ENCODE results near the gene RAP1GAP. TPM values are rescaled to one million over a fixed set of nuclear protein-coding genes. Genes with fewer than 3 reads are reported as not detected.
"Not testable (repeated sequence)": the region's sequence is repeated elsewhere in the genome, so short reads cannot be mapped to it uniquely, and the experiment has no call there.

Gene RAP1GAP
- total RNA-seq, 2 donors from 2014 or later = 0.07 to 0.42 TPM

DNA sequence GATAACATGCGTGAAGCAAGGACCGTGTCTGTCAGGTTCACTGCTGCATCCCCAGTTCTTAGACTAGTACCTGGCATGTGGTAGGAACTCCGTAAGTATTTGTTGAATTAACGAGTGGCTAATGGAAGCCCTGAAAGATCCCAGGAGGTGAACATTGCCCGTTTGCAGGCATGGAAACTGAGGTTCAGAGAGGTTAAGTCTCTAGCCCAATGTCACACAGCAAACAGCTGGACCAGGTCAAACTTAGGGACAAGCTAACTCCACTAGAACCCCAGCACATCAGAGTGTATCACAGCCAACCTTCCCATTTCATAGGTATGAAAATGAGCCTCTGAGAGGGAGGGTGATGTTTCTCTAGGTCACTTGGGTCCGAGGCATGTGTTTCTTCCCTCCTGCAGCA lies 27.6 kb downstream of the RAP1GAP start:
- no peaks in the 10 kb centered on the region for H3K9me3 ChIP-seq (ENCODE audit: control insufficient read depth, low read length, poor library complexity, severe bottlenecking)
- Mint-ChIP-seq H3K36me3 (ENCODE audit: low read depth) (no peaks in the 10 kb centered on the region), H3K27me3 (peaks cover 52% of the 10 kb centered on the region), H3K27ac (no peak overlapping the region), H3K4me3 (no peak overlapping the region), H3K4me1 (peaks cover under 1% of the 10 kb centered on the region)
- ATAC-seq (no peak), DNase-seq (no peak)

DNA sequence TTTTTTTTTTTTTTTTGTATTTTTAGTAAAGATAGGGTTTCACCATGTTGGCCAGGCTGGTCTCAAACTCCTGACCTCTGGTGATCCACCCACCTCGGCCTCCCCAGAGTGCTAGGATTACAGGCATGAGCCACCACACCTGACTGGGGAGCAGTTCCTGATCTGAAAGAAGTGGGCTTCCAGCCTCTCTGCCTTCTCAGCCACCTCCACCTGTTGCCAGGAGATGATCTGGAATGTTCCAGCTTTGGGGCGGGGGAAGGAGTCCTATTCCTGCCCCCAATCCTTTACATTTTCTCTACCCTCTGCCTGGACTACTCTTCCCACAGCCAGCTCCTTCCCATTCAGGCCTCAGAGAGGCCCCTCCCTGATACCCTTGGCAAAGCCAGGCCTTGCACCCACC lies 28.1 kb downstream of the RAP1GAP start:
- ATAC-seq = no peak
- peaks cover 52% of the 10 kb centered on the region for H3K27me3 Mint-ChIP-seq
- H3K36me3 Mint-ChIP-seq (ENCODE audit: low read depth) = no peaks in the 10 kb centered on the region
- no peaks in the 10 kb centered on the region for H3K4me1 Mint-ChIP-seq
- DNase-seq = no peak
- H3K27ac Mint-ChIP-seq = no peak overlapping the region
- no peaks in the 10 kb centered on the region for H3K9me3 ChIP-seq (ENCODE audit: control insufficient read depth, low read length, poor library complexity, severe bottlenecking)
- no peak overlapping the region for H3K4me3 Mint-ChIP-seq

DNA sequence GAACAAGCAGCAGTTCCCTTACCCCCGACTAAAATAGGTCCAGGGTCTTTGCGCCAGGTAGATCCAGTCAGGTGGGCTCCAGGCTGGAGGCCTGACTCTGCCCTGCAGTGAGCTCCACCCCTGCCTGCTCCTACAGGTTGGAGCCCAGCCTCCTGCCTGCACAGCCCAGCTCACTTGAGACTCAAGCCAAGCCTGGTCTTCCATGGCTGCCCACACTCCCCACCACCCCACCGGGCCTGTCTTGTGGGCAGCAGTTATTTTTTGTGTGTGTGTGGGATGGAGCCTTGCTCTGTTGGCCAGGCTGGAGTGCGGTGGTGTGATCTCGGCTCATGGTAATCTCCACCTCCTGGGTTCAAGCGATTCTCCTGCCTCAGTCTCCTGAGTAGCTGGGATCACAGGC lies 28.5 kb downstream of the RAP1GAP start:
- ATAC-seq = no peak
- H3K4me3 Mint-ChIP-seq = no peak overlapping the region
- peaks cover 51% of the 10 kb centered on the region for H3K27me3 Mint-ChIP-seq
- no peak for DNase-seq
- no peaks in the 10 kb centered on the region for H3K36me3 Mint-ChIP-seq (ENCODE audit: low read depth)
- H3K9me3 ChIP-seq (ENCODE audit: control insufficient read depth, low read length, poor library complexity, severe bottlenecking) = no peaks in the 10 kb centered on the region
- H3K4me1 Mint-ChIP-seq = no peaks in the 10 kb centered on the region
- H3K27ac Mint-ChIP-seq = no peak overlapping the region

GRCh38 chr1:21639594-21640041 lies 29.5 kb downstream of the RAP1GAP start:
- Mint-ChIP-seq H3K27me3 (peaks cover 59% of the 10 kb centered on the region), H3K4me3 (no peak overlapping the region), H3K4me1 (peaks cover 2% of the 10 kb centered on the region), H3K27ac (no peak overlapping the region), H3K36me3 (ENCODE audit: low read depth) (no peaks in the 10 kb centered on the region)
- ATAC-seq (no peak), DNase-seq (no peak)
- H3K9me3 ChIP-seq (ENCODE audit: control insufficient read depth, low read length, poor library complexity, severe bottlenecking) = no peaks in the 10 kb centered on the region

GRCh38 chr1:21638531-21639341 lies 30.4 kb downstream of the RAP1GAP start:
- peaks cover 51% of the 10 kb centered on the region for H3K27me3 Mint-ChIP-seq
- H3K4me1 Mint-ChIP-seq = peaks cover 2% of the 10 kb centered on the region
- no peak for DNase-seq
- ATAC-seq = no peak
- H3K36me3 Mint-ChIP-seq (ENCODE audit: low read depth) = no peaks in the 10 kb centered on the region
- H3K27ac Mint-ChIP-seq = no peak overlapping the region
- no peaks in the 10 kb centered on the region for H3K9me3 ChIP-seq (ENCODE audit: control insufficient read depth, low read length, poor library complexity, severe bottlenecking)
- H3K4me3 Mint-ChIP-seq = no peak overlapping the region

- no peak for DNase-seq
- Mint-ChIP-seq H3K4me3 (no peak overlapping the region), H3K36me3 (ENCODE audit: low read depth) (no peaks in the 10 kb centered on the region), H3K27me3 (peaks cover 51% of the 10 kb centered on the region), H3K27ac (no peak overlapping the region), H3K4me1 (peaks cover 5% of the 10 kb centered on the region)
- no peaks in the 10 kb centered on the region for H3K9me3 ChIP-seq (ENCODE audit: control insufficient read depth, low read length, poor library complexity, severe bottlenecking)
- no peak for ATAC-seq
These were observed 31.6 kb downstream of the RAP1GAP start for GRCh38 chr1:21637514-21637913.

DNA sequence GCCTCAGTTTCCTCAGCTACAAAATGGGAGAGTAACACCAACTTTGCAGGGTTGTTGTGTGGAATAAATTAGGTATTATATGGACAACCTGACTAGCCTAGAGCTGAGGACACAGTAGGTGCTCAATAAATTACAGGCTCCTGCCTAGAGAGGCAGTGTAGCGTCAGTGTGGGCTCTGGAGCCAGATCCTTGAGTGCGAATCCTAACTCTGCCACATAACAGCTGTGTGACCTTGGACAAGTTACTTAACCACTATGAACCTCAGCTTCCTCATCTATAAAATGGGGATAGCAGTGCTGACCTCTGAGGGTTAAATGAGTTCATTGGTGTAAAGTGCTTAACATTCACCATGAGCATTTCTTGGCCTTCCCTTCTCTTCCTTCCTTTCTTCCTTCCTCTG lies 33.1 kb downstream of the RAP1GAP start:
- Mint-ChIP-seq H3K4me1 (peaks cover 5% of the 10 kb centered on the region), H3K27ac (no peak overlapping the region), H3K4me3 (no peak overlapping the region), H3K36me3 (ENCODE audit: low read depth) (no peaks in the 10 kb centered on the region), H3K27me3 (peaks cover 49% of the 10 kb centered on the region)
- ATAC-seq (no peak), DNase-seq (no peak)
- H3K9me3 ChIP-seq (ENCODE audit: control insufficient read depth, low read length, poor library complexity, severe bottlenecking) = no peaks in the 10 kb centered on the region

GRCh38 chr1:21634806-21635535 lies 34.2 kb downstream of the RAP1GAP start:
- peaks cover 5% of the 10 kb centered on the region for H3K4me1 Mint-ChIP-seq

GRCh38 chr1:21633992-21634805 lies 35.0 kb downstream of the RAP1GAP start:
- no peak overlapping the region for H3K4me3 Mint-ChIP-seq
- H3K4me1 Mint-ChIP-seq = peaks cover 5% of the 10 kb centered on the region
- H3K27me3 Mint-ChIP-seq = peaks cover 46% of the 10 kb centered on the region
- H3K9me3 ChIP-seq (ENCODE audit: control insufficient read depth, low read length, poor library complexity, severe bottlenecking) = no peaks in the 10 kb centered on the region
- no peak overlapping the region for H3K27ac Mint-ChIP-seq
- DNase-seq (no peak), ATAC-seq (no peak)
- peaks cover 3% of the 10 kb centered on the region for H3K36me3 Mint-ChIP-seq (ENCODE audit: low read depth)

More at GRCh38 chr1:21634806-21635535, 34.2 kb downstream of the RAP1GAP start:
- Mint-ChIP-seq H3K36me3 (ENCODE audit: low read depth) (peaks cover 3% of the 10 kb centered on the region), H3K4me3 (no peak overlapping the region), H3K27ac (no peak overlapping the region), H3K27me3 (peaks cover 44% of the 10 kb centered on the region)
- ATAC-seq (no peak), DNase-seq (no peak)
- no peaks in the 10 kb centered on the region for H3K9me3 ChIP-seq (ENCODE audit: control insufficient read depth, low read length, poor library complexity, severe bottlenecking)

DNA sequence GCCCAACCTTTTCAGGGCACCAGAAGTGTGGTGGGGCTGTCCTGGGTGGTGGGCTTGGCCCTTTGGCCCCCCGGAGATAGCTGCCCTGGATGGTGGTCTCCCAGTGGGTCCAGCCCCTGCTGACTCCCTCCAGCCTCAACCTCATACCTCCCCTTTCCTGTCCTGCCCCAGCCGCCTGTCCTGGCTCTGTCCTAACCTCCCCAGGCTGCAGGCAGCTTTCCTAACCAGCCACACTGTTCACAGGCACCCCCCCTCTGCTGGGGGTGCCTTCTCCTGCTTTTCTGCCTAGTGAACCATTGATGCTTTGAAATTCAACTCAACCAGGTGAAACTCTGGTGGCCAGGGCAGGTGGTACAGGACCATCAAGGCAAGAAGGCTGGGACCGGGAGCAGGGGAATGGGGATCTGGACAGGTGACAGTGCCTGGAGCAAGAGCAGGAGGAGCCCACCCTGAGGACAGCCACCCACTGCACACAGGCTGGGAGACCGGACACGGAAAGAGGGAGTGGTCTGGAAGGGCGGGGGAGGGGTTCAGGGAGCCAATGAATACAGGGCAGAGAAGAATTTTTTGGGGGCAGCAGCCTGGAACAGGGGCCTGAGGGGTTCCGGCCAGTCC lies 35.9 kb downstream of the RAP1GAP start:
- ATAC-seq (no peak), DNase-seq (no peak)
- H3K27ac Mint-ChIP-seq = no peak overlapping the region
- no peak overlapping the region for H3K4me3 Mint-ChIP-seq
- peaks cover 46% of the 10 kb centered on the region for H3K27me3 Mint-ChIP-seq
- peaks cover 3% of the 10 kb centered on the region for H3K36me3 Mint-ChIP-seq (ENCODE audit: low read depth)
- H3K4me1 Mint-ChIP-seq = peaks cover 5% of the 10 kb centered on the region
- H3K9me3 ChIP-seq (ENCODE audit: control insufficient read depth, low read length, poor library complexity, severe bottlenecking) = no peaks in the 10 kb centered on the region

GRCh38 chr1:21631944-21632887 lies 36.9 kb downstream of the RAP1GAP start:
- no peak overlapping the region for H3K27ac Mint-ChIP-seq
- H3K27me3 Mint-ChIP-seq = peaks cover 46% of the 10 kb centered on the region
- H3K36me3 Mint-ChIP-seq (ENCODE audit: low read depth) = peaks cover 3% of the 10 kb centered on the region
- H3K4me3 Mint-ChIP-seq = no peak overlapping the region
- ATAC-seq (no peak), DNase-seq (no peak)
- no peaks in the 10 kb centered on the region for H3K9me3 ChIP-seq (ENCODE audit: control insufficient read depth, low read length, poor library complexity, severe bottlenecking)
- peaks cover 5% of the 10 kb centered on the region for H3K4me1 Mint-ChIP-seq

GRCh38 chr1:21631590-21631943 lies 37.6 kb downstream of the RAP1GAP start:
- DNase-seq; H3K4me3 Mint-ChIP-seq; H3K9me3 ChIP-seq (ENCODE audit: control insufficient read depth, low read length, poor library complexity, severe bottlenecking); H3K4me1 Mint-ChIP-seq; H3K36me3 Mint-ChIP-seq (ENCODE audit: low read depth); ATAC-seq: not testable (repeated sequence)
- Mint-ChIP-seq H3K27ac (peak overlapping the region; percentile 24), H3K27me3 (peaks cover 46% of the 10 kb centered on the region)

Data from T-helper 17 cell (primary cell).